ENCODE results near the gene THSD7A. TPM values are rescaled to one million over a fixed set of nuclear protein-coding genes. Genes with fewer than 3 reads are reported as not detected.
A peak's percentile ranks its signal among the peaks of the same experiment; 100 is the strongest.

Gene THSD7A
- total RNA-seq, 4 donors from 2014 or later = 0.30 to 2.6 (median 1.4) TPM

DNA sequence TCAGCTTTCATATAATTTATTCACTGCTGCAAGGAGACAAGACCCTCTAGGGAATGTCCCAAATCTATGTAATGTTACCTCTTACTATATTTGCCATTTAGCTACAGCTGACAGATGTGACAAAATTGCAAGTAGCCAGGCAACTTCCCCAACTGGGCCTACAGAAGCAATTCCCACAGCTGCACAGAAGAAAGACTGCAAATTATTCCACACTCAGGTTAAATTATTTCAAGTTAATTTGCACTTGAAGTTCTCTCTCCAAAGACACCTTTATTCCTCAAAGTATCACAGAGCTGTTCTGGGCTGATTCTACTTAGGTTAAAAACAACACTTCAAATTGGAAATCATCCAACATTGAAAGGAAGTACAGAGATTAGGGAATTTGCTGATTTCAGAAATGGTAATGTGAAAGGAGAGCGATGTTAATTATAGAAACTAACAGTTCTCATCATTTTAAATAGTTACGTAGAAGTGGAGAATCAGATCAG, 133.6 kb downstream of the THSD7A start:
- TF ChIP-seq POLR2A (IDR thresholded peaks at IDR 0.05) = no peak
- TF ChIP-seq, protein P1, sequence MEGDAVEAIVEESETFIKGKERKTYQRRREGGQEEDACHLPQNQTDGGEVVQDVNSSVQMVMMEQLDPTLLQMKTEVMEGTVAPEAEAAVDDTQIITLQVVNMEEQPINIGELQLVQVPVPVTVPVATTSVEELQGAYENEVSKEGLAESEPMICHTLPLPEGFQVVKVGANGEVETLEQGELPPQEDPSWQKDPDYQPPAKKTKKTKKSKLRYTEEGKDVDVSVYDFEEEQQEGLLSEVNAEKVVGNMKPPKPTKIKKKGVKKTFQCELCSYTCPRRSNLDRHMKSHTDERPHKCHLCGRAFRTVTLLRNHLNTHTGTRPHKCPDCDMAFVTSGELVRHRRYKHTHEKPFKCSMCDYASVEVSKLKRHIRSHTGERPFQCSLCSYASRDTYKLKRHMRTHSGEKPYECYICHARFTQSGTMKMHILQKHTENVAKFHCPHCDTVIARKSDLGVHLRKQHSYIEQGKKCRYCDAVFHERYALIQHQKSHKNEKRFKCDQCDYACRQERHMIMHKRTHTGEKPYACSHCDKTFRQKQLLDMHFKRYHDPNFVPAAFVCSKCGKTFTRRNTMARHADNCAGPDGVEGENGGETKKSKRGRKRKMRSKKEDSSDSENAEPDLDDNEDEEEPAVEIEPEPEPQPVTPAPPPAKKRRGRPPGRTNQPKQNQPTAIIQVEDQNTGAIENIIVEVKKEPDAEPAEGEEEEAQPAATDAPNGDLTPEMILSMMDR (IDR thresholded peaks at IDR 0.05) = no peak
- intact Hi-C loops (cut with DNase I; ENCODE audit: low total_unique reads) = no loop called here
- no peak for DNase-seq (ENCODE audit: low spot score in 2 of 2)
- 56% methylated on average over 2 of the region's 2 CpGs for WGBS, 2 donors
- no peak overlapping the region for H3K4me3 ChIP-seq (ENCODE audit: low read depth, poor library complexity, severe bottlenecking)

DNA sequence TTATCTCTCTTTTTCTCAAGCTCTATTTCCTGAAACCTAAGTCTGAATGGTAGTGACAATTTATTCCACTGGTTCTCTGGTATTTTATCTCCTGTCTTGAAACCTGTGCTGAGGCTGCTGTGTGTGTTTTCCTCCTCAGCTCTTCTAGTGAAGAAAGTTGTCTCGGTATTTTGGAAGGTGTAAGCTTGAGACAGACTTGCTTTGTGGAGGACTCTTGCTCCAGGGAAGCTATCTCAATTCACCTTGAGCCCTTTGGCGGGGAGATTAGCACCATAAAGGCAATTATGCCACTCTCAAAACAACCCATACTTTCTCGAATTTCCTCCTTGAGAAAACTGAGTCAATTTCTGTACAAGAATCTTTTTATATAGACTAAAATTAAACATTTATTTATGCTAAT, 141.6 kb downstream of the THSD7A start:
- 76 to 78% methylated on average over 3 of the region's 3 CpGs for WGBS, 2 donors
- intact Hi-C loops (cut with DNase I; ENCODE audit: low total_unique reads) = no loop called here
- TF ChIP-seq POLR2A (IDR thresholded peaks at IDR 0.05) = no peak
- TF ChIP-seq, protein P1 (IDR thresholded peaks at IDR 0.05) = no peak
- no peak overlapping the region for H3K4me3 ChIP-seq (ENCODE audit: low read depth, poor library complexity, severe bottlenecking)
- no peak for DNase-seq (ENCODE audit: low spot score in 2 of 2)

DNA sequence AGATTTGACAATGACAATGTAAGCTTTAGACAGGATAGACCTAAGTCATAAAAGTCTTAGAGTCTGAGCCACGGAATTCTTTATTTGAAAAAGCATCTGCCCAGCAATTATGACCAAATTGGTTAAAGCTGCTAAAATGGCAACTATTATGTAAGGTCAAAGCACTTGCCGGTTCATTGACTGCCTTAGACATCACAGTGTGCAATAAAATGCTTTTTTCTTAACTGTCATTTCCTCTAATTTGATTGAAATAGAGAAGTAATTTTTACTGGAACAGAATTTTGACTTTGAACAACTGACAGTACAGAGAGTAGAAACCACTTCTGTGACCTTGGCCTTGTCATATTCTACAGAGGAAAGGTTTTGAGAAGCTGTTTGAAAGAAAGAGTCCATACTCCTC, 142.9 kb downstream of the THSD7A start:
- TF ChIP-seq, protein P1 (IDR thresholded peaks at IDR 0.05) = no peak
- TF ChIP-seq POLR2A (IDR thresholded peaks at IDR 0.05) = no peak
- no peak overlapping the region for H3K4me3 ChIP-seq (ENCODE audit: low read depth, poor library complexity, severe bottlenecking)
- intact Hi-C loops (cut with DNase I; ENCODE audit: low total_unique reads) = no loop called here
- DNase-seq (ENCODE audit: low spot score in 2 of 2) = no peak
- 44 to 50% methylated on average over 2 of the region's 2 CpGs for WGBS, 2 donors

DNA sequence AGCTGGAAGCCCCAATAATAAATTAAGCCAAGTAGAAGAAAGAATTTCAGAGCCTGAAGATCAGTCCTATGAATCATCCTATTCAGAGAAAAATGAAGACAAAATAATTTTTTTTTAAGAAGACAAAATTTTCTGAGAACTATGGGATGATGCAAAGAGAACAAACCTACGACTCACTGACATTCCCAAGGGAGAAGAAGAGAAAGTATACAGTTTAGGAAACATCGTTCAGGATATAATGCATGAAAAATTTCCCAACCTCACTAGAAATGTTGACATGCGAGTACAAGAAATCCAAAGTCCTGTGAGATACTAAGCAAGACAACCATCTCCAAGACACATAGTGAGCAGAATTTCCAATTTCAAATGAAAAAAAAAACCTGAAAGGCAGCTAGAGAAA, 150.5 kb downstream of the THSD7A start:
- DNase-seq (ENCODE audit: low spot score in 2 of 2) = no peak
- no peak overlapping the region for H3K4me3 ChIP-seq (ENCODE audit: low read depth, poor library complexity, severe bottlenecking)
- TF ChIP-seq POLR2A (IDR thresholded peaks at IDR 0.05) = no peak
- TF ChIP-seq, protein P1 (IDR thresholded peaks at IDR 0.05) = no peak
- intact Hi-C loops (cut with DNase I; ENCODE audit: low total_unique reads) = no loop called here
- WGBS, 2 donors = 87 to 88% methylated on average over 3 of the region's 3 CpGs

DNA sequence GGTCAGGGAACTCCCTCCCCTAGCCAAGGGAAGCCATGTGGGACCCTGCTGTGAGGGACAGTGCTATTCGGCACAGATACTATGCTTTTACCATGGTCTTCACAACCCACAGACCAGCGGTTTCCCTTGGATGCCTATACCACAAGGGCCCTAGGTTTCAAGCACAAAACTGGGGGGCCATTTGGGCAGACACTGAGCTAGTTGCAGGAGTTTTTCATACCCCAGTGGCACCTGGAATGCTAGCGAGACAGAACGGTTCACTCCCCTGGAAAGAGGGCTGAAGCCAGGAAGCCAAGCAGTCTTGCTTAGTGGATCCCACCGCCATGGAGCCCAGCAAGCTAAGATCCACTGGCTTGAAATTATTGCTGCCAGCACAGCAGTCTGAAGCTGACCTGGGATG, 156.8 kb downstream of the THSD7A start:
- no peak for TF ChIP-seq POLR2A (IDR thresholded peaks at IDR 0.05)
- TF ChIP-seq, protein P1 (IDR thresholded peaks at IDR 0.05) = no peak
- intact Hi-C loops (cut with DNase I; ENCODE audit: low total_unique reads) = no loop called here
- 91 to 93% methylated on average over 5 of the region's 5 CpGs for WGBS, 2 donors
- no peak overlapping the region for H3K4me3 ChIP-seq (ENCODE audit: low read depth, poor library complexity, severe bottlenecking)
- peak in 1 of 2 donors; percentile 61 for DNase-seq (ENCODE audit: low spot score in 2 of 2)

DNA sequence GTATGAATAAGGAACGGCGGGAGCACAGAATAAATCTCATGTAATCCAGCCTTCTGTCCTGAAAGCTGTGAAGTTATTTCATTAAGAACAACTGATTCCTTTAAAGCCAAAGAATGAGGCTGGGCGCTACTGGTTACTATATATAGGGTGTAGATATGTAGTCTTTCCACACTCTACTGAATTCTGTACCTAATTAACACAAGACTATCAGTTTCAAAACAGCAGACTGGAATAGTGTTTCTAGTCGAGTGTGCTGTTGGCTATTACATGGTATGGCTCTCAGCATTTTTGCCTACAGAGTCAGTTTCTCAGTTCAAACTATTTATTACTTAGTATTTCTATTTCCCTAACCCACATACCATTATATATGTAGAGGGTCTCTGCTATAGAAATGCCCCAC, 163.3 kb downstream of the THSD7A start:
- intact Hi-C loops (cut with DNase I; ENCODE audit: low total_unique reads) = no loop called here
- TF ChIP-seq POLR2A (IDR thresholded peaks at IDR 0.05) = no peak
- TF ChIP-seq, protein P1 (IDR thresholded peaks at IDR 0.05) = no peak
- WGBS, 2 donors = 65 to 74% methylated on average over 4 of the region's 4 CpGs

More for the DNA sequence above, 163.3 kb downstream of the THSD7A start:
- no peak for DNase-seq (ENCODE audit: low spot score in 2 of 2)
- no peak overlapping the region for H3K4me3 ChIP-seq (ENCODE audit: low read depth, poor library complexity, severe bottlenecking)

All from lower leg skin (tissue), 4 donors.